Ishikawa (cell line): ENCODE data around the gene KXD1.

Experiments
- CEBPB ChIP-seq: IDR thresholded peaks from 2 replicates; pipeline ENCODE4 v1.6.1; 2012
- CREB1 ChIP-seq: IDR thresholded peaks from 2 replicates; pipeline ENCODE4 v1.6.1; 2012; ENCODE audit warnings: low read depth
- EGR1 ChIP-seq: IDR thresholded peaks from 2 replicates; pipeline ENCODE4 v1.6.1; 2012
- EP300 ChIP-seq: IDR thresholded peaks from 2 replicates; pipeline ENCODE4 v1.6.1; 2012; ENCODE audit warnings: borderline replicate concordance
- FOXM1 ChIP-seq: IDR thresholded peaks from 2 replicates; pipeline ENCODE4 v1.6.1; 2012; ENCODE audit warnings: low read depth, borderline replicate concordance
- MAX ChIP-seq: IDR thresholded peaks from 2 replicates; pipeline ENCODE4 v1.6.1; 2012
- NFIC ChIP-seq: IDR thresholded peaks from 2 replicates; pipeline ENCODE4 v1.6.1; 2012
- REST ChIP-seq: IDR thresholded peaks from 2 replicates; pipeline ENCODE4 v1.6.1; 2012; ENCODE audit warnings: low read depth, mild to moderate bottlenecking
- TAF1 ChIP-seq: IDR thresholded peaks from 2 replicates; pipeline ENCODE4 v1.6.1; 2012; ENCODE audit warnings: low read depth, mild to moderate bottlenecking
- USF1 ChIP-seq: IDR thresholded peaks from 2 replicates; pipeline ENCODE4 v1.6.1; 2012

- TF ChIP-seq CEBPB (no peak), NFIC (no peak), FOXM1 (no peak), MAX (no peak), EP300 (no peak), USF1 (no peak), REST (no peak), TAF1 (no peak), EGR1 (no peak), CREB1 (no peak)
These were observed 10.7 kb downstream of the KXD1 start for GRCh38 chr19:18568367-18568766.
